Vagina (tissue), 2 donors: ENCODE data around the gene ATP13A2. TPM values are rescaled to one million over a fixed set of nuclear protein-coding genes. Genes with fewer than 3 reads are reported as not detected.

Experiments
- DNase-seq, 2 donors: peaks; one replicate each; pipeline ENCODE4 v3.0.0-alpha.2; 2017; ENCODE audit errors: extremely low spot score in 2 of 2
- H3K27ac ChIP-seq: fragments of 200-600 bp; sonication (generic); one replicate; pipeline ENCODE4 v1.5.1; 2019
- H3K27me3 ChIP-seq: fragments of 200-600 bp; sonication (generic); one replicate; pipeline ENCODE4 v1.5.1; 2019
- H3K36me3 ChIP-seq, 2 donors: fragments of 200-600 bp; sonication (generic); one replicate each; pipeline ENCODE4 v1.5.1; 2017 to 2019
- H3K4me1 ChIP-seq: fragments of 200-600 bp; sonication (generic); one replicate; pipeline ENCODE4 v1.5.1; 2019
- H3K4me3 ChIP-seq, 2 donors: fragments of 200-600 bp; sonication (generic); 1 replicate in 1 of 2; 2 replicates in 1 of 2; pipeline ENCODE4 v1.5.1; 2016 to 2019
- H3K9me3 ChIP-seq: fragments of 200-600 bp; sonication (generic); one replicate; pipeline ENCODE4 v1.5.1; 2019
- CTCF ChIP-seq, 3 experiments: fragments of 450-650 bp in 2 of 3; fragments of 200-600 bp in 1 of 3; sonication (generic) in 1 of 3; IDR thresholded peaks; one replicate each; pipeline ENCODE4 v1.5.1; 2017 to 2019; ENCODE audit warnings: antibody characterized with exemption in 3 of 3, mild to moderate bottlenecking in 2 of 3, moderate library complexity in 2 of 3
- POLR2A ChIP-seq, 2 donors: fragments of 450-650 bp; IDR thresholded peaks; one replicate each; pipeline ENCODE4 v1.6.1; 2017; ENCODE audit warnings: antibody characterized with exemption in 2 of 2, mild to moderate bottlenecking in 2 of 2, moderate library complexity in 2 of 2
- POLR2AphosphoS5 ChIP-seq, 2 donors: sonication (generic); formaldehyde crosslinking; IDR thresholded peaks; one replicate each; pipeline ENCODE4 v1.9.0; 2017; ENCODE audit warnings: antibody characterized with exemption in 2 of 2, mild to moderate bottlenecking in 2 of 2, low read depth in 1 of 2; ENCODE audit not compliant: insufficient read depth in 1 of 2
- intact Hi-C: fragments of 100-400 bp; cut with DNase I; formaldehyde crosslinking; loops from one replicate; pipeline ENCODE4 v1.15.1; 2023
- total RNA-seq: library from RNA; depleted of rRNA; stranded (reverse); fragments of >200 nt; gene quantifications from one replicate; pipeline ENCODE4 v1.2.3, GENCODE V29; 2016

The ATP13A2 gene
- total RNA-seq, 1 donor from 2014 or later = 31.7 TPM

- H3K27me3 ChIP-seq = no peaks in the 10 kb centered on the region
- DNase-seq = no peak
- peak overlapping the region; percentile 21 for H3K27ac ChIP-seq
- peaks cover 0 to 12% of the 10 kb centered on the region in 2 donors for H3K36me3 ChIP-seq
- H3K4me1 ChIP-seq = no peaks in the 10 kb centered on the region
- intact Hi-C loops = no loop called here
- TF ChIP-seq CTCF (IDR thresholded peaks at IDR 0.05) = peak in 2 of 3 experiments; percentile 25 to 66
- TF ChIP-seq POLR2A (IDR thresholded peaks at IDR 0.05) = no peak
- TF ChIP-seq POLR2AphosphoS5 (IDR thresholded peaks at IDR 0.05; ENCODE audit: insufficient read depth in 1 of 2, low read depth in 1 of 2) = peak in 1 of 2 donors; percentile 31
- H3K4me3 ChIP-seq = peak overlapping the region; percentile 38 to 81
- H3K9me3 ChIP-seq = no peaks in the 10 kb centered on the region
Observed at GRCh38 chr1:16960560-16961296, 51.0 kb downstream of the ATP13A2 start.

- peaks cover 0 to 21% of the 10 kb centered on the region in 2 donors for H3K36me3 ChIP-seq
Observed at GRCh38 chr1:16958475-16958874, 53.3 kb downstream of the ATP13A2 start.

GRCh38 chr1:16957731-16958130, 54.0 kb downstream of the ATP13A2 start:
- no peak for TF ChIP-seq POLR2A (IDR thresholded peaks at IDR 0.05)
- TF ChIP-seq CTCF (IDR thresholded peaks at IDR 0.05) = no peak
- no peak for TF ChIP-seq POLR2AphosphoS5 (IDR thresholded peaks at IDR 0.05; ENCODE audit: insufficient read depth in 1 of 2, low read depth in 1 of 2)
- Histone ChIP-seq H3K27me3 (no peaks in the 10 kb centered on the region), H3K36me3 (peaks cover 0 to 21% of the 10 kb centered on the region in 2 donors), H3K4me1 (no peaks in the 10 kb centered on the region), H3K27ac (no peak overlapping the region), H3K4me3 (no peak overlapping the region), H3K9me3 (no peaks in the 10 kb centered on the region)
- intact Hi-C loops = loop anchor here (5.0 kb wide), 1 partner anchor 95 kb away; the partner anchor contains the start of gene SDHB
- DNase-seq = no peak

More at GRCh38 chr1:16958475-16958874, 53.3 kb downstream of the ATP13A2 start:
- no peaks in the 10 kb centered on the region for H3K27me3 ChIP-seq
- no peak overlapping the region for H3K4me3 ChIP-seq
- DNase-seq = no peak
- H3K4me1 ChIP-seq = no peaks in the 10 kb centered on the region
- no peak for TF ChIP-seq POLR2A (IDR thresholded peaks at IDR 0.05)
- TF ChIP-seq POLR2AphosphoS5 (IDR thresholded peaks at IDR 0.05; ENCODE audit: insufficient read depth in 1 of 2, low read depth in 1 of 2) = no peak
- TF ChIP-seq CTCF (IDR thresholded peaks at IDR 0.05) = no peak
- no peak overlapping the region for H3K27ac ChIP-seq
- intact Hi-C loops = loop anchor here (5.0 kb wide), 1 partner anchor 94 kb away; the partner anchor contains the start of gene SDHB
- H3K9me3 ChIP-seq = no peaks in the 10 kb centered on the region

GRCh38 chr1:16956775-16957174, 55.0 kb downstream of the ATP13A2 start:
- H3K27me3 ChIP-seq = no peaks in the 10 kb centered on the region
- no peak for TF ChIP-seq CTCF (IDR thresholded peaks at IDR 0.05)
- no peak for DNase-seq
- no peak overlapping the region for H3K27ac ChIP-seq
- intact Hi-C loops = loop anchor here (5.0 kb wide), 1 partner anchor 96 kb away; the partner anchor contains the start of gene SDHB
- H3K4me1 ChIP-seq = no peaks in the 10 kb centered on the region
- no peaks in the 10 kb centered on the region for H3K9me3 ChIP-seq
- H3K4me3 ChIP-seq = no peak overlapping the region
- peaks cover 0 to 21% of the 10 kb centered on the region in 2 donors for H3K36me3 ChIP-seq

- no peak overlapping the region for H3K27ac ChIP-seq
- no peaks in the 10 kb centered on the region for H3K9me3 ChIP-seq
- no peak for DNase-seq
- no peaks in the 10 kb centered on the region for H3K4me1 ChIP-seq
- intact Hi-C loops = loop anchor here (5.0 kb wide), 1 partner anchor 97 kb away; the partner anchor contains the start of gene SDHB
- H3K36me3 ChIP-seq = peaks cover 0 to 21% of the 10 kb centered on the region in 2 donors
- H3K4me3 ChIP-seq = no peak overlapping the region
- no peaks in the 10 kb centered on the region for H3K27me3 ChIP-seq
- TF ChIP-seq CTCF (IDR thresholded peaks at IDR 0.05) (no peak), POLR2A (IDR thresholded peaks at IDR 0.05) (no peak), POLR2AphosphoS5 (IDR thresholded peaks at IDR 0.05; ENCODE audit: insufficient read depth in 1 of 2, low read depth in 1 of 2) (no peak)
Observed at GRCh38 chr1:16955186-16955585, 56.5 kb downstream of the ATP13A2 start.
